GM10266 (cell line): ENCODE measurements around the gene LYL1.

Experiments
- DNase-seq: peaks from one replicate; pipeline ENCODE4 v3.0.0; 2012; ENCODE audit errors: extremely low spot score
- CTCF ChIP-seq: IDR thresholded peaks from 2 replicates; pipeline ENCODE4 v1.5.1; 2012; ENCODE audit warnings: mild to moderate bottlenecking, low read depth; ENCODE audit not compliant: control insufficient read depth, insufficient read depth; ENCODE audit errors: missing control alignments

The LYL1 gene

DNA sequence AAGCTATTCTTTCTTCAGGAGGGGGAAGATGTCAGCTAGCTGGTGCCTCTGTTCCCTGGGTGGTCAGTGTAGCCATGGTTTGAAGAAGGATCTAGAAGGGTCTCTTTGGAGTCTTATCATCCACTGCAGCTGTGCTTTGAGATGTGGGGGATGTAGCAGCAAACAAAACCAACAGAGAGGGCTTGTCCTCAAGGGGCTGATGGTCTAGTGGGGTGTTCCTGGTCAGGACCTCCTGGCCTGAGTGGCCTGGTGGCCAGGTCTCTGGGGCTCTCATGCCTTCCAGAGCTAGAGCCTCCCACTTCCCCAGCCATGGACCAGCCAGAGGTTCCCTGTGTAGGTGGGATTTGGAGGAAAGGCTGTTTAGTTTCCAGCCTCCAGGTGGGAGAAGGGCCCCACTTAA lies 40.3 kb downstream of the LYL1 start:
- no peak for DNase-seq
- TF ChIP-seq CTCF = no peak

- TF ChIP-seq CTCF = peak; percentile 98
- peak; percentile 91 for DNase-seq
These were observed 41.4 kb downstream of the LYL1 start for GRCh38 chr19:13060964-13061927.

- no peak for DNase-seq
- no peak for TF ChIP-seq CTCF
These were observed 42.3 kb downstream of the LYL1 start for GRCh38 chr19:13060233-13060963.

DNA sequence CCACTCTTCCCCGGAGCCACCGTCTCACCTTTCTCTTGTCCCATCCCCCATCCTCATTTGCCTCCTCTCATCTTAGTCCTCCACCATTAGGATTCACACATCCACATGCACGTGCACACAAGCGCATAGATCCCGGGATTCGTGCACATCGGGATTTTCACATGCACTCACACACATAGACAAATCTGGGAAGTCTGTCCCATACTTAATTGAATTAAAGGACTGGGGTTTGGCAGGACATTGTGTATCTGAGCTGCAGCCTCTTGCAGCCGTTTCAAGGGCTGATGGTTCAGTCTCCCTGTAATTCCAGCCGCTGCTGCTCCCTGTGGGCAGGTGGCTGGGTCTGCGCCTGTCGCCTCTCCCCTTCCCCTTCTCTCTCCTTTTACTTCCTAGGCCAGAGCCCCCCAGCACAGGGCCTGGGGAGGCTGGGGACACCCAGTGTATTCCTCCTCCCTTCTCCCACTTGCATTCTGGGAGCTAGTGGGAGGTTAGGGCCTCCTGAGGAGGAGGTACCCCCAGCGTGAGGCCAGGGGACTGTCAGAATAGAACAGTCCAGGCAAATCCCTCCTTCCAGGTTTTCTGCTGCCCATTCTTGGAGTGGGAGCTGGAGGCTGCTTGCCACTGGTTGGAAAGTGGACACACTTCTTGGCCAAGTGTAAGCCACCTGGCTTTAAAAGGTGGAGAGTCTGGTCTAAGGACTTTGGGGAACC lies 43.6 kb downstream of the LYL1 start:
- no peak for DNase-seq
- TF ChIP-seq CTCF = no peak

DNA sequence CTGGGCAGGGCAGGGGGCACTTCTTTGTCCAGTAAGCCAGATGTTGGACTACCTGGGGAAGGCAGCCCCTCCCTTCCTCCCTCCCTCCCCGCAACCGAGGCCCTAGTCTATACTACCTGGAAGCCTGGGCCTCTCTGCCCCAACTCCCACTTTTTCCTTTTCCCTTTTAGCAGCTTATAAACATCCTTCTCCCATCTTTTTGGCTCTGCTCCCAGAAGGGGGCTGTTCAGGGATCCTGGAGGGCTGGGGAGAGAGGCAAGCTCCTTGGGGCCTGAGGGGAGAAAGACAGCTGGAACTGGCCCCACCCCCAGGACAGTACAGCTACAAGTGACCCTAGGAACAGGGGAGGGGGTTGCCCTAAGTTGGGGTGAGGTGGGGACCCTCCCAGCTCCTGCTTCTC lies 44.9 kb downstream of the LYL1 start:
- TF ChIP-seq CTCF = no peak
- no peak for DNase-seq

GRCh38 chr19:13057147-13057572 lies 45.5 kb downstream of the LYL1 start:
- no peak for TF ChIP-seq CTCF
- DNase-seq = no peak
